Central memory CD8-positive, alpha-beta T cell (primary cell): ENCODE data around the gene STAP1.
A peak's percentile ranks its signal among the peaks of the same experiment; 100 is the strongest.
"Not testable (repeated sequence)": the region's sequence is repeated elsewhere in the genome, so short reads cannot be mapped to it uniquely, and the experiment has no call there.

Experiments used
- ATAC-seq: fragments of 150-1000 bp; cut with Tn5 transposase; replicated peaks from 2 replicates; pipeline ENCODE4 v1.10.0; 2022; ENCODE audit warnings: mild to moderate bottlenecking, moderate FRiP score, moderate number of reproducible peaks; ENCODE audit not compliant: poor library complexity, severe bottlenecking; ENCODE audit errors: extremely low read depth
- DNase-seq, 2 donors: peaks; one replicate each; pipeline ENCODE4 v3.0.0; 2021; ENCODE audit warnings: low spot score in 2 of 2
- H3K27ac Mint-ChIP-seq: one replicate; pipeline ENCODE4 v1.8.0; 2022; ENCODE audit warnings: low read depth, mild to moderate bottlenecking, moderate library complexity, mixed read lengths
- H3K27me3 Mint-ChIP-seq: one replicate; pipeline ENCODE4 v1.8.0; 2022; ENCODE audit warnings: mixed read lengths
- H3K36me3 Mint-ChIP-seq: one replicate; pipeline ENCODE4 v1.8.0; 2022; ENCODE audit warnings: mild to moderate bottlenecking, moderate library complexity, mixed read lengths; ENCODE audit not compliant: insufficient read depth
- H3K4me1 Mint-ChIP-seq: one replicate; pipeline ENCODE4 v1.8.0; 2022; ENCODE audit warnings: mixed read lengths
- H3K4me3 Mint-ChIP-seq: one replicate; pipeline ENCODE4 v1.8.0; 2022; ENCODE audit warnings: mild to moderate bottlenecking, moderate library complexity, mixed read lengths
- H3K9me3 Mint-ChIP-seq: one replicate; pipeline ENCODE4 v1.8.0; 2022; ENCODE audit warnings: mixed read lengths

Gene STAP1, protein sequence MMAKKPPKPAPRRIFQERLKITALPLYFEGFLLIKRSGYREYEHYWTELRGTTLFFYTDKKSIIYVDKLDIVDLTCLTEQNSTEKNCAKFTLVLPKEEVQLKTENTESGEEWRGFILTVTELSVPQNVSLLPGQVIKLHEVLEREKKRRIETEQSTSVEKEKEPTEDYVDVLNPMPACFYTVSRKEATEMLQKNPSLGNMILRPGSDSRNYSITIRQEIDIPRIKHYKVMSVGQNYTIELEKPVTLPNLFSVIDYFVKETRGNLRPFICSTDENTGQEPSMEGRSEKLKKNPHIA

DNA sequence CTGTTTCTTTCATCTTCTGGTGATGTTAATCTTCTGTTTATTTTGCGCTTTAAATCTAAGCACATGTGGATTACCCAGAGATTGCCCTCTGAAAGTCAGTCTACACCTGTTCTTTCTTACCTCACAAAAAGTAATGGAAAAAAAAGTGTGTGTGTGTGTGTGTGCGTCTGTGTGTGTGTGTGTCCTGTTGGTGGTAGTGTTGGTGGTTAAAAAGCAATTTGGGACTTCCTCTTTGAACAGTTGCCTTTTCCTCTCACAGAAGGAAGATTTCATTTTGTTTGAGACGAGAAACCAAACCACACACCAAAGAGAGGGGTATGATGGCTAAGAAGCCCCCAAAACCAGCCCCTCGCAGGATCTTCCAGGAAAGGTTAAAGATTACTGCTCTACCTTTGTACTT lies at the start of gene STAP1:
Gene STAP1 (plus strand): TSS at position 235 of the 400 bp plus-strand sequence. CDS start 83 bp downstream, at position 318.
- Mint-ChIP-seq H3K4me1 (peaks cover 11% of the 10 kb centered on the region), H3K27me3 (peaks cover 27% of the 10 kb centered on the region), H3K27ac (peak within 1 kb of the TSS; percentile 33), H3K4me3 (peak within 1 kb of the TSS; percentile 28), H3K9me3 (no peaks in the 10 kb centered on the region), H3K36me3 (peaks cover 5% of the 10 kb centered on the region)
- peak; percentile 43 for ATAC-seq
- no peak for DNase-seq

DNA sequence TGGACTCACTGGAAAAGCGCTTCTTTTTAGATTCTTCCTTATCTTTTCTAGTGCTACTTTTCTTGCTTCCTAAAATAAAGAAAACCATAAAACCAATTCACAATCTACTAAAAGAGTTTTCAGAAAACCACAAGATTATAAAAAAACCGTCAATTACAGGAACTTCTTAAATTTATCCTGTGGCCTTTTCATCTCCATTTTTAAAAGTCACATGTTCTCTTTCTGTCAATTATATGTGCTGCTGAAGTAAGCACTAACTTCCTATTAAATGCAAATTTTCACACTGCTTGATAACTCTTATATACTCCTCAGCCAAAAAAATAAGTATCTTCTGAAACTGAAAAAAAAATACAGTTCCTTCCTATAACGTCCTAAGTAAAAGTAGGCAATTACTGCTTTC lies 46.0 kb upstream of the STAP1 start:
- Mint-ChIP-seq H3K9me3 (no peaks in the 10 kb centered on the region), H3K27me3 (no peaks in the 10 kb centered on the region), H3K4me3 (no peak overlapping the region), H3K27ac (no peak overlapping the region), H3K36me3 (peaks cover 48% of the 10 kb centered on the region), H3K4me1 (peaks cover 38% of the 10 kb centered on the region)
- ATAC-seq (no peak), DNase-seq (no peak)

DNA sequence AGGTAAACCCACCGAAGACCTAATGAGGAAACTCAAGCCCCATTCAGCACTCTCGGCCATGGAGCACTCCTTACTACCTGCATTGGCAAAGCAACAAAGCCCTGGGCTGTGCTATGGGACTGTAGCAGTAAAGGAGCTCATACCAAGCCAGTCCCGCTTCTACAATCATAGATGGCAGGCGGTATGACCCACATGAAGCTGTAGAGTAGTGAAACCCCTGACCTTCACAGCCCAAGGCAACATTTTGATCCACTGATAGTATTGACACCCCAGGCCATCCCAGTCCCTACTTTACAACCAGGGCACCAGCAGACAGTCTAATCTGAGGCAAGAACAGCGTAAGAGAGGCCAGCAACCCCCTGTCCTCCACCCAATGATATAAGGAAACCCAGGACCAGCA lies 38.4 kb upstream of the STAP1 start:
- Mint-ChIP-seq H3K4me1 (peaks cover 50% of the 10 kb centered on the region), H3K27me3 (no peaks in the 10 kb centered on the region), H3K27ac (no peak overlapping the region), H3K36me3 (peaks cover 35% of the 10 kb centered on the region), H3K9me3 (no peaks in the 10 kb centered on the region), H3K4me3 (no peak overlapping the region)
- DNase-seq (no peak), ATAC-seq (no peak)

DNA sequence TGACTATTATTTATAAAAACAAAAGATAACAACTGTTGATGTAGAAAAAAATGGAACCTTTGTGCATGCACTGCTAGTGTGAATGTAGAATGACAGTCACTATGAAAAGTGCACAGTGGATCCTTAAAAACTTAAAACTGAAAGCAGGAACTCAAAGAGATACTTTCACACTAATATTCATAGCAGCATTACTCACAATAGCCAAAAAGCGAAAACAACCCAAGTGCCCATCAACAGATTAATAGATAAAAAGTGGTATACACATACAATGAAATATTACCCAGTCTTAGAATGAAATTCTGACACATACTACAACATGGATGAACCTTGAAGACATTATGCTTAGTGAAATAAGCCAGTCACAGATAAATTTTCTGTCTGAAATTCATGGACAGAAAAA lies 37.0 kb upstream of the STAP1 start:
- Mint-ChIP-seq H3K36me3 (peaks cover 31% of the 10 kb centered on the region), H3K9me3 (no peaks in the 10 kb centered on the region), H3K27me3 (no peaks in the 10 kb centered on the region), H3K27ac (no peak overlapping the region), H3K4me3 (no peak overlapping the region), H3K4me1 (peaks cover 63% of the 10 kb centered on the region)
- ATAC-seq (no peak), DNase-seq (no peak)

DNA sequence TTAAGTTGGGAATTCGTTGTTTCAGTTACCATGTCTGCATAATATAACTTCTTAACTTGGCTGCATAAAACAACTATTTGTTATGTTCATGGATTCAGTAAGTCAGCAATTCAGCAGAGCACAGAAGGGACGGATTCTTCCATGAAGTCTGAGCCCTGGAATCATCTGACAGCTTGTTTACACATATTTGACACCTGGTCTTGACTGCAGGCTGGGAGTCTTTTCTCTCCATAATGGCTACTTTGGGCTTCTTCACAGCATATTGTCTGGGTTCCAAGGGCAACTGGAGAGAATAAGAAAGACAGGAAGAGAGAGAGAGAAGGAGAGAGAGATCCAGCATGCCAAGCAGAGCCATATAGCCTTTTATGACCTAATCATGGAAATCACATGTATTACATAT lies 36.3 kb upstream of the STAP1 start:
- DNase-seq = no peak
- H3K36me3 Mint-ChIP-seq = peaks cover 28% of the 10 kb centered on the region
- no peak overlapping the region for H3K4me3 Mint-ChIP-seq
- H3K27ac Mint-ChIP-seq = no peak overlapping the region
- H3K27me3 Mint-ChIP-seq = no peaks in the 10 kb centered on the region
- peaks cover 70% of the 10 kb centered on the region for H3K4me1 Mint-ChIP-seq
- ATAC-seq = no peak
- H3K9me3 Mint-ChIP-seq = no peaks in the 10 kb centered on the region

DNA sequence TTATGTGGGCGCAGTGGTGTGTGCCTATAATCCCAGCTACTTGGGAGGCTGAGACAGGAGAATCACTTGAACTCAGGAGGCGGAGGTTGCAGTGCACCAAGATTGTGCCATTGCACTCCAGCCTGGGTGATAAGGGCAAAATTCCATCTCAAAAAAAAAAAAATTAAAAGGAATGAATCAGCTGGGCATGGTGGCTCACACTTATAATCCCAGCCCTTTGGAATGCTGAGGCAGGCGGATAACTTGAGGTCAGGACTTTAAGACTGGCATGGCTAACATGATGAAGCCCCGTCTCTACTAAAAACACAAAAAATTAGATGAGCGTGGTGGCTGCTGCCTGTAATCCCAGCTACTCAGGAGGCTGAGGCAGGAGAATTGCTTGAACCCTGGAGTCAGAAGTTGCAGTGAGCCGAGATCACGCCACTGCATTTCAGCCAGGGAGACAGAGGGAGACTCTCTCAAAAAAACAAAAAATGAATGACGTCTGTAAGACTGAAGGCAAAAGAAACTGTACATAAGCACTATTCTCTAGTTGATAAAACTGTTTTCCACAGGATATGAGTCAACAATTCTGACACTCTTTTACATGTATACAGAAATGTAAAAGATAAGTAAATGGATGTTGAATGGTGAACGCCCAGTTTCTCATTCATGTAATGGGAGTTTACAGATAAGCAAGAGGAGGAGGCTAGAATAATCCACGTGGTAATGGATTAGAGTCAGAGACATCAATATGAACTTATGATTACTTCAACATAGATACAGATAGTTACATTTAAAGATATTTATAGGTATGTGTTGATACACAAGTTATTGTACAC lies 35.5 kb upstream of the STAP1 start:
- DNase-seq (no peak), ATAC-seq (peak; percentile 69)
- no peaks in the 10 kb centered on the region for H3K27me3 Mint-ChIP-seq
- peak overlapping the region; percentile 23 for H3K4me3 Mint-ChIP-seq
- peaks cover 22% of the 10 kb centered on the region for H3K36me3 Mint-ChIP-seq
- no peaks in the 10 kb centered on the region for H3K9me3 Mint-ChIP-seq
- peaks cover 71% of the 10 kb centered on the region for H3K4me1 Mint-ChIP-seq
- peak overlapping the region; percentile 63 for H3K27ac Mint-ChIP-seq

DNA sequence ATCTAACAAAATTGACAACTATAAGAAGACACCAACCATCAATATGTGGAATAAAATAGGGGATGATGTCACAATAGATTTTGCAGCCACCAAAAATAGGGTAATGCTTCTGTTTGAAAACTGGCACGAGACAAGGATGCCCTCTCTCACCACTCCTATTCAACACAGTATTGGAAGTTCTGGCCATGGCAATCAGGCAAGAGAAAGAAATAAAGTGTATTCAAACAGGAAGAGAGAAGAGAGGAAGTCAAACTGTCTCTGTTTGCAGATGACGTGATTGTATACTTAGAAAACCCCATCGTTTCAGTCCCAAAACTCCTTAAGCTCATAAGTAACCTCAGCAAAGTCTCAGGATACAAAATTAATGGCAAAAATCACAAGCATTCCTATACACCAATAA lies 34.4 kb upstream of the STAP1 start:
- Mint-ChIP-seq H3K4me1 (peaks cover 80% of the 10 kb centered on the region), H3K27ac (peak overlapping the region; percentile 63), H3K4me3 (peak overlapping the region; percentile 23), H3K36me3 (peaks cover 22% of the 10 kb centered on the region)
- not testable (repeated sequence) for H3K9me3 Mint-ChIP-seq, ATAC-seq, H3K27me3 Mint-ChIP-seq, DNase-seq

DNA sequence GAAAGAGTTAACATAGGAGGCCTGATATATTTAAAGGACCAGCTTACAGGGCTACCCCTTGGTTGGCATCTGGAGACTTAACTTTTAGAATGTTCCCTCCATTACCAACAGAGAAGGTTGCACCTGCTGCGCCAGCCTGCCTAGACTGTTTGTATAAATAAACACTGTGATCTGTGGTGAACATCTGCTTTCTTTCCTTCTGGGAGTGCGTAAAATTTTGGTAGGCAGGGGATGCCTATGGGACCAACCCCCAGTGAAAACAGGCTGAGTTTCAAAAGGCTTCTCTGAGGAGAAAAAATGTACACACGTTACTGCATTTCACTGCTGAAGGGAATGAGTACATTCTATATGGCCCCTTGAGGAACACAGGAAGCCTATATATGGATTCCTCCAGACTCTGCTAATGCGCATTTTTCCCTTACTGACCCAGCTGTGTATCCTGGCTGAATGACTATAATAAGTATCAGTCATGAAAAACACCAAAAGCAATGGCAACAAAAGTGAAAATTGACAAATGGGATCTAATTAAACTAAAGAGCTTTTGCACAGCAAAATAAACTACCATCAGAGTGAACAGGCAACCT lies 27.1 kb upstream of the STAP1 start:
- H3K27me3 Mint-ChIP-seq = no peaks in the 10 kb centered on the region
- peaks cover 59% of the 10 kb centered on the region for H3K36me3 Mint-ChIP-seq
- H3K4me1 Mint-ChIP-seq = peaks cover 41% of the 10 kb centered on the region
- no peak overlapping the region for H3K4me3 Mint-ChIP-seq
- ATAC-seq (no peak), DNase-seq (no peak)
- H3K27ac Mint-ChIP-seq = no peak overlapping the region
- no peaks in the 10 kb centered on the region for H3K9me3 Mint-ChIP-seq

DNA sequence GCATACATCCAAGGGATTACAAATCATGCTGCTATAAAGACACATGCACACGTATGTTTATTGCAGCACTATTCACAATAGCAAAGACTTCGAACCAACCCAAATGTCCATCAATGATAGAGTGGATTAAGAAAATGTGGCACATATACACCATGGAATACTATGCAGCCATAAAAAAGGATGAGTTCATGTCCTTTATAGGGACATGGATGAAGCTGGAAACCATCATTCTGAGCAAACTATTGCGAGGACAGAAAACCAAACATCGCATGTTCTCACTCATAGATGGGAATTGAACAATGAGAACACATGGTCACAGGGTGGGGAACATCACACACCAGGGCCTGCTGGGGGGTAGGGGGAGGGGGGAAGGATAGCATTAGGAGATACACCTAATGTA lies 26.1 kb upstream of the STAP1 start:
- H3K27ac Mint-ChIP-seq, DNase-seq, H3K4me3 Mint-ChIP-seq, H3K27me3 Mint-ChIP-seq, ATAC-seq, H3K9me3 Mint-ChIP-seq: not testable (repeated sequence)
- peaks cover 34% of the 10 kb centered on the region for H3K4me1 Mint-ChIP-seq
- peaks cover 60% of the 10 kb centered on the region for H3K36me3 Mint-ChIP-seq

DNA sequence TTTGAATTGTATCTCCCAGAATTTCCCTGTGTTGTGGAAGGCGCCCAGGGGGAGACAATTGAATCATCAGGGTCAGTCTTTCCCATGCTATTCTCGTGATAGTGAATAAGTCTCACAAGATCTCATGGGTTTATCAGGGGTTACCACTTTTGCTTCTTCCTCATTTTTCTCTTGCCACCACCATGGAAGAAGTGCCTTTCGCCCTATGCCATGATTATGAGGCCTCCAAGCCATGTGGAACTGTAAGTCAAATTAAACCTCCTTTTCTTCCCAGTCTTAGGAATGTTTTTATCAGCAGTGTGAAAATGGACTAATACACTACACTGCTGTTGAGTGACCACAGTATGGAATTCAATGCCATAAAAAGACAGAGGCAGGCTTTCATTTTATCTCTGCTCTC lies 25.4 kb upstream of the STAP1 start:
- H3K27ac Mint-ChIP-seq = no peak overlapping the region
- H3K4me1 Mint-ChIP-seq = peaks cover 32% of the 10 kb centered on the region
- no peaks in the 10 kb centered on the region for H3K9me3 Mint-ChIP-seq
- ATAC-seq (no peak), DNase-seq (no peak)
- no peaks in the 10 kb centered on the region for H3K27me3 Mint-ChIP-seq
- no peak overlapping the region for H3K4me3 Mint-ChIP-seq
- H3K36me3 Mint-ChIP-seq = peaks cover 64% of the 10 kb centered on the region

DNA sequence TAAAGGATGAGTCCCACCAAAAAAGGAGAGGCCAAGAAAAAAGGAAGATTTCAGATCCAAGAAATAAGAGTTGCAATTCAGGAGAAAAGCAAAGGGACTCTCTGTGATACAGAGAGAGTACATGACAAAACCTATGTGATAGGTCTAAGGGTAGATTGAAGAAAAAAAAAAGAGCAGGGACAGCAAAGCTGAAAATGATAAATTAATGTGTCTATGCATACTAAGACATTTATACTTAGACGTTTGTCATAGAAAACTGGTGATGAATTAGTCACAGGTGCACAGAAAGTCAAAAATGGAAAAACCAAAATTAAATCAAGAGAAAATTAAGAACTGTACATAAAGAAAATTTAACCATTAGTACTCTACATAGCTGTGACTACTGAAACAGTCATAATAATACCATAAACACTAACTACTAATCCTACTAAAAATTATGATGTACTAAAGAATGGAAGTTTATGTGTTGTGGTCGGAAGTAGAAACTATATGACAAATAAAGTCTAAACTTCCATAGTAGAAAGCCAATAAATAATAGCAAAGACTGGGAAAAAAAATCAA lies 23.2 kb upstream of the STAP1 start:
- DNase-seq = no peak
- Mint-ChIP-seq H3K36me3 (peaks cover 62% of the 10 kb centered on the region), H3K4me1 (peaks cover 31% of the 10 kb centered on the region), H3K4me3 (no peak overlapping the region), H3K27ac (no peak overlapping the region), H3K27me3 (no peaks in the 10 kb centered on the region), H3K9me3 (no peaks in the 10 kb centered on the region)
- ATAC-seq = no peak

DNA sequence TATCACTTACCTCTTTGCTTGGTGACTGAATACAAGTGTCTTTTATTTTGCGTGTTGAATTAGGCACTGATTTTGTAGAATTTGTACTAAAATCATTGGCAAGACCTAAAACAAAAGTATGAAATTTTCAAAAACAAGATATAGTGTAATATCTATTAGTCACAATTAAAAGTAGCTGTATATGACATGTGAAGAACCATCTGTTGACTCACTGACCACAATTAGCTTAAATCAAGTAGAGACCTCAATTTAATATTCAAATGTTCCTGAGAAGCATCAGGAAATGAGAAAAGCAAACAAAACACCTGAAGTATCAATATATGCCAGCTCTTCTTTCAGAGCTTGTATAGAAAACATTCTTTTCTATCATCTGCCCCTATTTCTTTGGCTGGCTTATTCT lies 18.7 kb upstream of the STAP1 start:
- Mint-ChIP-seq H3K27ac (no peak overlapping the region), H3K36me3 (peaks cover 47% of the 10 kb centered on the region), H3K4me3 (no peak overlapping the region), H3K4me1 (peaks cover 54% of the 10 kb centered on the region), H3K9me3 (no peaks in the 10 kb centered on the region), H3K27me3 (no peaks in the 10 kb centered on the region)
- DNase-seq = no peak
- ATAC-seq = no peak
